Activated CD4-positive, alpha-beta T cell treated with anti-CD3 and anti-CD28 coated beads for 36 hours (primary cell): ENCODE results near the gene CBX7. TPM values are rescaled to one million over a fixed set of nuclear protein-coding genes. Genes with fewer than 3 reads are reported as not detected.
A peak's percentile ranks its signal among the peaks of the same experiment; 100 is the strongest.

Source experiments
- ATAC-seq: fragments of 200-7000 bp; cut with Tn5 transposase; one replicate; pipeline ENCODE4 v1.10.0; 2021; ENCODE audit warnings: mild to moderate bottlenecking, moderate library complexity
- CTCF ChIA-PET: fragments of 350-600 bp; sonication (Branson Sonifier 250); formaldehyde crosslinking; loops from one replicate; lab custom pipeline; 2021; ENCODE audit warnings: antibody characterized with exemption; lab: Charles Lee
- POLR2A ChIA-PET: fragments of 350-600 bp; sonication (Branson Sonifier 250); formaldehyde crosslinking; loops from one replicate; lab custom pipeline; 2021; ENCODE audit warnings: antibody characterized with exemption, inconsistent platforms; lab: Charles Lee
- DNase-seq: peaks from one replicate; pipeline ENCODE4 v3.0.0-alpha.2; 2020
- H3K27ac Mint-ChIP-seq: one replicate; pipeline ENCODE4 v1.8.0; 2021; ENCODE audit warnings: mixed read lengths
- H3K27me3 Mint-ChIP-seq: one replicate; pipeline ENCODE4 v1.8.0; 2021; ENCODE audit warnings: mixed read lengths
- H3K36me3 Mint-ChIP-seq: one replicate; pipeline ENCODE4 v1.8.0; 2021; ENCODE audit warnings: low read depth, mixed read lengths
- H3K4me1 Mint-ChIP-seq: one replicate; pipeline ENCODE4 v1.8.0; 2021; ENCODE audit warnings: mixed read lengths
- H3K4me3 Mint-ChIP-seq: one replicate; pipeline ENCODE4 v1.8.0; 2021; ENCODE audit warnings: mild to moderate bottlenecking, moderate library complexity, mixed read lengths
- H3K9me3 Mint-ChIP-seq: one replicate; pipeline ENCODE4 v1.8.0; 2021; ENCODE audit warnings: low read depth, mixed read lengths
- intact Hi-C, 2 experiments: fragments of 100-400 bp; cut with DNase I in 1 of 2; cut with micrococcal nuclease in 1 of 2; formaldehyde crosslinking; loops; one replicate each; pipeline versions ENCODE4 v1.14.2 to v1.15.1; 2022 to 2024; cut with DNase I, micrococcal nuclease
- total RNA-seq, 2 experiments: library from RNA; stranded (reverse); gene quantifications; one replicate each; pipeline ENCODE4 v1.2.3, GENCODE V29; 2021

CBX7 gene
- total RNA-seq, 2 experiments from 2014 or later = 19.9 to 20.3 TPM

GRCh38 chr22:39120983-39121382 is 31.5 kb downstream of the CBX7 start:
- H3K27me3 Mint-ChIP-seq = no peaks in the 10 kb centered on the region
- H3K27ac Mint-ChIP-seq = no peak overlapping the region
- H3K4me3 Mint-ChIP-seq = no peak overlapping the region
- no peaks in the 10 kb centered on the region for H3K36me3 Mint-ChIP-seq
- DNase-seq (no peak), ATAC-seq (no peak)
- peaks cover 30% of the 10 kb centered on the region for H3K4me1 Mint-ChIP-seq
- ChIA-PET POLR2A (no interaction called here), CTCF (no interaction called here)
- intact Hi-C loops = no loop called here
- H3K9me3 Mint-ChIP-seq = no peaks in the 10 kb centered on the region

- peak; percentile 60 for ATAC-seq
- Mint-ChIP-seq H3K9me3 (no peaks in the 10 kb centered on the region), H3K27me3 (no peaks in the 10 kb centered on the region), H3K4me3 (peak overlapping the region; percentile 10), H3K36me3 (no peaks in the 10 kb centered on the region), H3K4me1 (peaks cover 54% of the 10 kb centered on the region), H3K27ac (peak overlapping the region; percentile 86)
- peak; percentile 84 for DNase-seq
- POLR2A ChIA-PET = no interaction called here
- intact Hi-C loops = loop anchor here (1.0 to 5.0 kb wide), 10 partner anchors 27 to 360 kb away; partner anchors contain the start of genes APOBEC3C (in 2 of the 2), CBX6 (in 2 of the 2) and SUN2 (in 1 of the 2)
- CTCF ChIA-PET = interaction anchor here (1.0 kb wide), 1 partner anchor 23 kb away, joined by 3 read pairs; no protein-coding TSS in a partner anchor
These were observed 34.8 kb downstream of the CBX7 start for GRCh38 chr22:39117585-39118191.

GRCh38 chr22:39115977-39116621 is 36.4 kb downstream of the CBX7 start:
- ATAC-seq (peak; percentile 42), DNase-seq (no peak)
- intact Hi-C loops = loop anchor here (2.0 to 5.0 kb wide), 5 partner anchors 25 to 359 kb away; partner anchors contain the start of genes CBX6 (in 2 of the 2), APOBEC3C (in 1 of the 2) and SUN2 (in 1 of the 2)
- H3K9me3 Mint-ChIP-seq = no peaks in the 10 kb centered on the region
- H3K4me1 Mint-ChIP-seq = peaks cover 49% of the 10 kb centered on the region
- POLR2A ChIA-PET = interaction anchor here (0.7 kb wide), 2 partner anchors 18 to 133 kb away, joined by 3 read pairs; no protein-coding TSS in a partner anchor
- H3K27me3 Mint-ChIP-seq = no peaks in the 10 kb centered on the region
- H3K4me3 Mint-ChIP-seq = no peak overlapping the region
- CTCF ChIA-PET = interaction anchor here (0.7 to 1.3 kb wide), 2 partner anchors 162 to 247 kb away, joined by 3 read pairs; no protein-coding TSS in a partner anchor
- H3K27ac Mint-ChIP-seq = peak overlapping the region; percentile 69
- H3K36me3 Mint-ChIP-seq = no peaks in the 10 kb centered on the region

GRCh38 chr22:39115570-39115969 is 36.9 kb downstream of the CBX7 start:
- Mint-ChIP-seq H3K4me1 (peaks cover 49% of the 10 kb centered on the region), H3K36me3 (no peaks in the 10 kb centered on the region), H3K27ac (peak overlapping the region; percentile 28), H3K27me3 (no peaks in the 10 kb centered on the region), H3K4me3 (no peak overlapping the region), H3K9me3 (no peaks in the 10 kb centered on the region)
- CTCF ChIA-PET = interaction anchor here (0.7 to 1.3 kb wide), 2 partner anchors 162 to 247 kb away, joined by 3 read pairs; no protein-coding TSS in a partner anchor
- ATAC-seq = no peak
- DNase-seq = no peak
- intact Hi-C loops = loop anchor here (5.0 kb wide), 2 partner anchors 243 to 358 kb away; partner anchors contain the start of genes CBX6 (in 1 of the 2) and SUN2 (in 1 of the 2)
- POLR2A ChIA-PET = interaction anchor here (0.7 kb wide), 2 partner anchors 19 to 133 kb away, joined by 3 read pairs; no protein-coding TSS in a partner anchor

GRCh38 chr22:39114112-39114511 is 38.4 kb downstream of the CBX7 start:
- no peaks in the 10 kb centered on the region for H3K9me3 Mint-ChIP-seq
- H3K27me3 Mint-ChIP-seq = no peaks in the 10 kb centered on the region
- DNase-seq (no peak), ATAC-seq (no peak)
- intact Hi-C loops = no loop called here
- no peaks in the 10 kb centered on the region for H3K36me3 Mint-ChIP-seq
- ChIA-PET CTCF (interaction anchor here (0.6 to 1.7 kb wide), 5 partner anchors 8 to 355 kb away, joined by 3 to 6 read pairs (median 3); no protein-coding TSS in a partner anchor), POLR2A (interaction anchor here (0.7 to 1.0 kb wide), 3 partner anchors 37 to 360 kb away, joined by 3 to 8 read pairs (median 5); partner anchors contain the start of gene APOBEC3G)
- no peak overlapping the region for H3K27ac Mint-ChIP-seq
- no peak overlapping the region for H3K4me3 Mint-ChIP-seq
- H3K4me1 Mint-ChIP-seq = peaks cover 49% of the 10 kb centered on the region

GRCh38 chr22:39110631-39111561 is 41.6 kb downstream of the CBX7 start:
- Mint-ChIP-seq H3K4me1 (peaks cover 23% of the 10 kb centered on the region), H3K4me3 (no peak overlapping the region), H3K27ac (no peak overlapping the region), H3K36me3 (no peaks in the 10 kb centered on the region), H3K27me3 (no peaks in the 10 kb centered on the region), H3K9me3 (no peaks in the 10 kb centered on the region)
- CTCF ChIA-PET = no interaction called here
- intact Hi-C loops = no loop called here
- DNase-seq (no peak), ATAC-seq (no peak)
- POLR2A ChIA-PET = no interaction called here

- Mint-ChIP-seq H3K27me3 (no peaks in the 10 kb centered on the region), H3K4me3 (no peak overlapping the region), H3K36me3 (no peaks in the 10 kb centered on the region), H3K9me3 (no peaks in the 10 kb centered on the region), H3K27ac (no peak overlapping the region), H3K4me1 (peaks cover 12% of the 10 kb centered on the region)
- ATAC-seq = no peak
- intact Hi-C loops = no loop called here
- POLR2A ChIA-PET = no interaction called here
- CTCF ChIA-PET = interaction anchor here (0.7 kb wide), 1 partner anchor 10 kb away, joined by 3 read pairs; no protein-coding TSS in a partner anchor
- no peak for DNase-seq
These were observed 43.1 kb downstream of the CBX7 start for GRCh38 chr22:39109361-39109760.

- CTCF ChIA-PET = interaction anchor here (0.7 kb wide), 1 partner anchor 9 kb away, joined by 3 read pairs; no protein-coding TSS in a partner anchor
- Mint-ChIP-seq H3K27ac (no peak overlapping the region), H3K4me1 (peaks cover 3% of the 10 kb centered on the region), H3K27me3 (no peaks in the 10 kb centered on the region), H3K36me3 (no peaks in the 10 kb centered on the region), H3K4me3 (no peak overlapping the region), H3K9me3 (no peaks in the 10 kb centered on the region)
- intact Hi-C loops = no loop called here
- ATAC-seq (no peak), DNase-seq (no peak)
- POLR2A ChIA-PET = no interaction called here
These were observed 44.0 kb downstream of the CBX7 start for GRCh38 chr22:39108487-39108886.

- intact Hi-C loops = no loop called here
- no peaks in the 10 kb centered on the region for H3K27me3 Mint-ChIP-seq
- no peaks in the 10 kb centered on the region for H3K9me3 Mint-ChIP-seq
- DNase-seq (no peak), ATAC-seq (no peak)
- no peaks in the 10 kb centered on the region for H3K4me1 Mint-ChIP-seq
- H3K27ac Mint-ChIP-seq = no peak overlapping the region
- ChIA-PET POLR2A (no interaction called here), CTCF (interaction anchor here (0.6 kb wide), 1 partner anchor 430 kb away, joined by 3 read pairs; no protein-coding TSS in a partner anchor)
- no peak overlapping the region for H3K4me3 Mint-ChIP-seq
- H3K36me3 Mint-ChIP-seq = no peaks in the 10 kb centered on the region
These were observed 46.2 kb downstream of the CBX7 start for GRCh38 chr22:39106326-39106725.

GRCh38 chr22:39103431-39103830 is 49.0 kb downstream of the CBX7 start:
- no peaks in the 10 kb centered on the region for H3K9me3 Mint-ChIP-seq
- intact Hi-C loops = no loop called here
- peaks cover 24% of the 10 kb centered on the region for H3K4me1 Mint-ChIP-seq
- POLR2A ChIA-PET = no interaction called here
- no peak overlapping the region for H3K4me3 Mint-ChIP-seq
- ATAC-seq (no peak), DNase-seq (no peak)
- H3K36me3 Mint-ChIP-seq = no peaks in the 10 kb centered on the region
- CTCF ChIA-PET = no interaction called here
- no peak overlapping the region for H3K27ac Mint-ChIP-seq
- no peaks in the 10 kb centered on the region for H3K27me3 Mint-ChIP-seq

GRCh38 chr22:39101226-39101625 is 51.3 kb downstream of the CBX7 start:
- H3K9me3 Mint-ChIP-seq = no peaks in the 10 kb centered on the region
- H3K4me3 Mint-ChIP-seq = no peak overlapping the region
- POLR2A ChIA-PET = no interaction called here
- no peaks in the 10 kb centered on the region for H3K36me3 Mint-ChIP-seq
- ATAC-seq (no peak), DNase-seq (no peak)
- H3K27ac Mint-ChIP-seq = no peak overlapping the region
- H3K4me1 Mint-ChIP-seq = peaks cover 43% of the 10 kb centered on the region
- intact Hi-C loops = no loop called here
- H3K27me3 Mint-ChIP-seq = no peaks in the 10 kb centered on the region
- CTCF ChIA-PET = no interaction called here
